ENCODE data around the gene TMEM132D.
"Not testable (repeated sequence)": the region's sequence is repeated elsewhere in the genome, so short reads cannot be mapped to it uniquely, and the experiment has no call there.

The TMEM132D gene

GRCh38 chr12:129245769-129246168 lies 658.1 kb downstream of the TMEM132D start:
- no peak for DNase-seq (ENCODE audit: low read depth in 2 of 2)

GRCh38 chr12:129241852-129242251 lies 662.0 kb downstream of the TMEM132D start:
- DNase-seq (ENCODE audit: low read depth in 2 of 2), result no peak

GRCh38 chr12:129237881-129238280 lies 665.9 kb downstream of the TMEM132D start:
- DNase-seq (ENCODE audit: low read depth in 2 of 2), result no peak

GRCh38 chr12:129234209-129234608 lies 669.6 kb downstream of the TMEM132D start:
- DNase-seq (ENCODE audit: low read depth in 2 of 2), result no peak

- no peak for DNase-seq (ENCODE audit: low read depth in 2 of 2)
Observed at GRCh38 chr12:129231491-129231890, 672.3 kb downstream of the TMEM132D start.

- no peak for DNase-seq (ENCODE audit: low read depth in 2 of 2)
Observed at GRCh38 chr12:129230995-129231394, 672.8 kb downstream of the TMEM132D start.

GRCh38 chr12:129226851-129227250 lies 677.0 kb downstream of the TMEM132D start:
- no peak for DNase-seq (ENCODE audit: low read depth in 2 of 2)

GRCh38 chr12:129226005-129226404 lies 677.8 kb downstream of the TMEM132D start:
- DNase-seq (ENCODE audit: low read depth in 2 of 2), result no peak

GRCh38 chr12:129215556-129215955 lies 688.3 kb downstream of the TMEM132D start:
- DNase-seq (ENCODE audit: low read depth in 2 of 2), result no peak

GRCh38 chr12:129213551-129213950 lies 690.3 kb downstream of the TMEM132D start:
- no peak for DNase-seq (ENCODE audit: low read depth in 2 of 2)

- DNase-seq (ENCODE audit: low read depth in 2 of 2), result no peak
Observed at GRCh38 chr12:129211862-129212630, 691.8 kb downstream of the TMEM132D start.

- DNase-seq (ENCODE audit: low read depth in 2 of 2), result no peak
Observed at GRCh38 chr12:129208566-129208965, 695.3 kb downstream of the TMEM132D start.

- no peak for DNase-seq (ENCODE audit: low read depth in 2 of 2)
Observed at GRCh38 chr12:129207084-129207483, 696.7 kb downstream of the TMEM132D start.

- DNase-seq (ENCODE audit: low read depth in 2 of 2), result no peak
Observed at GRCh38 chr12:129203456-129203855, 700.4 kb downstream of the TMEM132D start.

- DNase-seq (ENCODE audit: low read depth in 2 of 2), result no peak
Observed at GRCh38 chr12:129202109-129202814, 701.6 kb downstream of the TMEM132D start.

- DNase-seq (ENCODE audit: low read depth in 2 of 2), result no peak
Observed at GRCh38 chr12:129201029-129201428, 702.8 kb downstream of the TMEM132D start.

- no peak for DNase-seq (ENCODE audit: low read depth in 2 of 2)
Observed at GRCh38 chr12:129200576-129200975, 703.2 kb downstream of the TMEM132D start.

- DNase-seq (ENCODE audit: low read depth in 2 of 2), result no peak
Observed at GRCh38 chr12:129196927-129197326, 706.9 kb downstream of the TMEM132D start.

- DNase-seq (ENCODE audit: low read depth in 2 of 2), result no peak
Observed at GRCh38 chr12:129195081-129195480, 708.7 kb downstream of the TMEM132D start.

- DNase-seq (ENCODE audit: low read depth in 2 of 2), result no peak
Observed at GRCh38 chr12:129193263-129193871, 710.5 kb downstream of the TMEM132D start.

GRCh38 chr12:129190827-129191226 lies 713.0 kb downstream of the TMEM132D start:
- no peak for DNase-seq (ENCODE audit: low read depth in 2 of 2)

- not testable (repeated sequence) for DNase-seq (ENCODE audit: low read depth in 2 of 2)
Observed at GRCh38 chr12:129189879-129190278, 713.9 kb downstream of the TMEM132D start.

GRCh38 chr12:129186952-129187351 lies 716.9 kb downstream of the TMEM132D start:
- no peak for DNase-seq (ENCODE audit: low read depth in 2 of 2)

Measured in stimulated activated CD4-positive, alpha-beta T cell treated with anti-CD3 and anti-CD28 coated beads, Interleukin-1b, Interleukin-23, amount 100 ng/mL, for 1 hour (primary cell).